ENCODE data around the gene MYOC.

- TF ChIP-seq, protein P1, sequence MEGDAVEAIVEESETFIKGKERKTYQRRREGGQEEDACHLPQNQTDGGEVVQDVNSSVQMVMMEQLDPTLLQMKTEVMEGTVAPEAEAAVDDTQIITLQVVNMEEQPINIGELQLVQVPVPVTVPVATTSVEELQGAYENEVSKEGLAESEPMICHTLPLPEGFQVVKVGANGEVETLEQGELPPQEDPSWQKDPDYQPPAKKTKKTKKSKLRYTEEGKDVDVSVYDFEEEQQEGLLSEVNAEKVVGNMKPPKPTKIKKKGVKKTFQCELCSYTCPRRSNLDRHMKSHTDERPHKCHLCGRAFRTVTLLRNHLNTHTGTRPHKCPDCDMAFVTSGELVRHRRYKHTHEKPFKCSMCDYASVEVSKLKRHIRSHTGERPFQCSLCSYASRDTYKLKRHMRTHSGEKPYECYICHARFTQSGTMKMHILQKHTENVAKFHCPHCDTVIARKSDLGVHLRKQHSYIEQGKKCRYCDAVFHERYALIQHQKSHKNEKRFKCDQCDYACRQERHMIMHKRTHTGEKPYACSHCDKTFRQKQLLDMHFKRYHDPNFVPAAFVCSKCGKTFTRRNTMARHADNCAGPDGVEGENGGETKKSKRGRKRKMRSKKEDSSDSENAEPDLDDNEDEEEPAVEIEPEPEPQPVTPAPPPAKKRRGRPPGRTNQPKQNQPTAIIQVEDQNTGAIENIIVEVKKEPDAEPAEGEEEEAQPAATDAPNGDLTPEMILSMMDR (IDR thresholded peaks at IDR 0.05), result no peak
- TF ChIP-seq POLR2A (IDR thresholded peaks at IDR 0.05), result no peak
Observed at GRCh38 chr1:171597203-171597602, 55.3 kb downstream of the MYOC start.

All from breast epithelium (tissue), 3 donors.